Measurements from ENCODE around the gene NPC2.

NPC2 gene

DNA sequence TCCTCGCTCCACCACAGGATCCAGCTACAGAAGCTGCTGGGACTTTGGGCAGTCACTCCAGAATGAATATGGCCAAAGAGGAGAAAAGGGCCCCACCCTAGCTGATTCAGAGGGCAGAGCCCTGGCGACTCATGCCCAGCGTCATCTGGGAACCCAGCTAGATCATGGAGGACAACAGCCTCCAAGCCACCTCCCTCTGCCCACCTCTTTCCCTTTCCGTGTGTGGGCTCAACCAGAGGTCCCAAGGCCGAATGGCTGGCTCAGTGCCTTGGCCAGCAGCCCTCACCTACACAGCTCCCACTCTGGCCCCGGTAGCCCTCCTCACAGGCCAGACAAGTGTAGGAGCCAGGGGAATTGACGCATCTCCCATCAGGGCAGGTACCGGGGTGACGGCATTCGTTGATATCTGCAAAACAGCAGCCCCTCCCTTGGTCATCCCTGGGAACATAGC is 17.9 kb upstream of the NPC2 start:
- no peak overlapping the region for H3K4me3 ChIP-seq (replicated peaks; ENCODE audit: low read depth, low read length)
- H3K27me3 ChIP-seq (replicated peaks; ENCODE audit: control insufficient read depth, insufficient read depth, low read length): no peaks in the 10 kb centered on the region; the same call in none of the 2 replicates
- TF ChIP-seq, protein P1, sequence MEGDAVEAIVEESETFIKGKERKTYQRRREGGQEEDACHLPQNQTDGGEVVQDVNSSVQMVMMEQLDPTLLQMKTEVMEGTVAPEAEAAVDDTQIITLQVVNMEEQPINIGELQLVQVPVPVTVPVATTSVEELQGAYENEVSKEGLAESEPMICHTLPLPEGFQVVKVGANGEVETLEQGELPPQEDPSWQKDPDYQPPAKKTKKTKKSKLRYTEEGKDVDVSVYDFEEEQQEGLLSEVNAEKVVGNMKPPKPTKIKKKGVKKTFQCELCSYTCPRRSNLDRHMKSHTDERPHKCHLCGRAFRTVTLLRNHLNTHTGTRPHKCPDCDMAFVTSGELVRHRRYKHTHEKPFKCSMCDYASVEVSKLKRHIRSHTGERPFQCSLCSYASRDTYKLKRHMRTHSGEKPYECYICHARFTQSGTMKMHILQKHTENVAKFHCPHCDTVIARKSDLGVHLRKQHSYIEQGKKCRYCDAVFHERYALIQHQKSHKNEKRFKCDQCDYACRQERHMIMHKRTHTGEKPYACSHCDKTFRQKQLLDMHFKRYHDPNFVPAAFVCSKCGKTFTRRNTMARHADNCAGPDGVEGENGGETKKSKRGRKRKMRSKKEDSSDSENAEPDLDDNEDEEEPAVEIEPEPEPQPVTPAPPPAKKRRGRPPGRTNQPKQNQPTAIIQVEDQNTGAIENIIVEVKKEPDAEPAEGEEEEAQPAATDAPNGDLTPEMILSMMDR (IDR thresholded peaks at IDR 0.05; ENCODE audit: insufficient read depth, low read length, poor library complexity, severe bottlenecking): no peak
- no peaks in the 10 kb centered on the region for H3K36me3 ChIP-seq (ENCODE audit: control insufficient read depth, insufficient read depth, low read length)
- DNase-seq (ENCODE audit: extremely low read depth, insufficient read length): no peak

DNA sequence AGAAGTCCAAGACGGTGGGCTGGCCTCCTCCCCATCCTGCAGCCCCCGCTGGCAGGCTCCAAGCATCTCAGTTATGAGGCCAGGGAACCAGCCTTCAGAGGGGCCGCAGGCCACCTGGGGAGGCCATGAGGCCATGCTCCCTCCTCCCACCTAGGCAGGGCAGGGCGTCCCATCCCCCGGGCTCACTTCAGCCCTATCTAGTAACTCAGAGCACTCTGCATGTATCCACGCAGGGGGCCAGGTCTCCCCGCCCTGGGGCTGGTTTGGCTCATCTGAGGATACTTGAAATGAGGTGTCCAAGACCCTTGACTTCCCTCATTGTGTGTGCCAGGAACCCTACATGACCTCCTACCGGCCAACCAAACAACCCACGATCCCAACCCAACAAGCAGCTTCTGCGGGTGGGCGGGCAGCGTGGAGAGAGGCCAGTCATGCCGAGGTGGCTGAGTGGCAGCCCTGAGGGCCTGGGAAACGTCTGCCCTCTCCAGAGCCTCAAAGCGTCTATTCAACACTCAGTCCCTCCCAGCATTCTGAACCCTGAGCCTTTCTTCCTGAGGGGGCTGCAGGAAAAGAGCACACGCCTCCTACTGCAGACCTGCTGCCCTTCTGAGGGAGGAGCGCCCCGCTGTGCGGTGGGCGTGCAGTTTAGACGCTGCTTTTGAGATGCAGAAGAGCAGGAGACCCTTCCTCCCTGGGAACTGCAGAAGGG is 17.3 kb upstream of the NPC2 start:
- H3K27me3 ChIP-seq (replicated peaks; ENCODE audit: control insufficient read depth, insufficient read depth, low read length): no peaks in the 10 kb centered on the region; the same call in none of the 2 replicates
- TF ChIP-seq, protein P1 (IDR thresholded peaks at IDR 0.05; ENCODE audit: insufficient read depth, low read length, poor library complexity, severe bottlenecking): no peak
- H3K4me3 ChIP-seq (replicated peaks; ENCODE audit: low read depth, low read length): no peak overlapping the region
- no peak for DNase-seq (ENCODE audit: extremely low read depth, insufficient read length)
- H3K36me3 ChIP-seq (ENCODE audit: control insufficient read depth, insufficient read depth, low read length): no peaks in the 10 kb centered on the region

GRCh38 chr14:74509587-74510222 is 16.6 kb upstream of the NPC2 start:
- TF ChIP-seq, protein P1 (IDR thresholded peaks at IDR 0.05; ENCODE audit: insufficient read depth, low read length, poor library complexity, severe bottlenecking): no peak
- no peak for DNase-seq (ENCODE audit: extremely low read depth, insufficient read length)
- H3K4me3 ChIP-seq (replicated peaks; ENCODE audit: low read depth, low read length): no peak overlapping the region

GRCh38 chr14:74508844-74509428 is 15.8 kb upstream of the NPC2 start:
- TF ChIP-seq, protein P1 (IDR thresholded peaks at IDR 0.05; ENCODE audit: insufficient read depth, low read length, poor library complexity, severe bottlenecking): no peak
- Histone ChIP-seq H3K36me3 (ENCODE audit: control insufficient read depth, insufficient read depth, low read length) (no peaks in the 10 kb centered on the region), H3K27me3 (replicated peaks; ENCODE audit: control insufficient read depth, insufficient read depth, low read length) (no peaks in the 10 kb centered on the region; the same call in none of the 2 replicates), H3K4me3 (replicated peaks; ENCODE audit: low read depth, low read length) (no peak overlapping the region)
- DNase-seq (ENCODE audit: extremely low read depth, insufficient read length): no peak

More at GRCh38 chr14:74509587-74510222, 16.6 kb upstream of the NPC2 start:
- no peaks in the 10 kb centered on the region for H3K36me3 ChIP-seq (ENCODE audit: control insufficient read depth, insufficient read depth, low read length)
- no peaks in the 10 kb centered on the region; the same call in none of the 2 replicates for H3K27me3 ChIP-seq (replicated peaks; ENCODE audit: control insufficient read depth, insufficient read depth, low read length)

DNA sequence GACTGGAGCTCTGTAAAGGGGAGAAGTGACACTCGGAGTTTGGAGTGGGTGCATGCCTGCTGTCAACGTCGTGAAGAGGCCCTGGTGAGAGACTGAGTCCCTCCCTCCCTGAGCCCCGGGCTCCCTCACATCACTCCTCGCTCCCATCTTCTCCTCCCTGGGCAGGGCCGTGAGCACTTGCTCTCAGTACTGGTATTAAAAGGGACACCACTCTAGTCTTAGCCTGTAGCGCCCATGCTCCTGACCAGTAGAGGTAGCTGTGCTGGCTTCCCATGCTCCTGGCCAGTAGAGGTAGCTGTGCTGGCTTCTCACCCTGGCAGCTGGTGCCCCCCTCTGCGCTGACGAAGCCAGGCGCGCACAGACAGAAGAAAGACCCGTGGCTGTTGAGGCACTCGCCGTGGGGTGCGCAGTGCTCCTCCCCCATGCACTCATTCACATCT is 15.2 kb upstream of the NPC2 start:
- Histone ChIP-seq H3K27me3 (replicated peaks; ENCODE audit: control insufficient read depth, insufficient read depth, low read length) (no peaks in the 10 kb centered on the region; the same call in none of the 2 replicates), H3K4me3 (replicated peaks; ENCODE audit: low read depth, low read length) (no peak overlapping the region), H3K36me3 (ENCODE audit: control insufficient read depth, insufficient read depth, low read length) (no peaks in the 10 kb centered on the region)
- no peak for DNase-seq (ENCODE audit: extremely low read depth, insufficient read length)
- TF ChIP-seq, protein P1 (IDR thresholded peaks at IDR 0.05; ENCODE audit: insufficient read depth, low read length, poor library complexity, severe bottlenecking): peak; percentile 29
